Vagina (tissue), 2 donors: Measurements from ENCODE around the gene OTULIN.

ENCODE experiments used
- POLR2AphosphoS5 ChIP-seq, 2 donors: sonication (generic); formaldehyde crosslinking; IDR thresholded peaks; one replicate each; pipeline ENCODE4 v1.9.0; 2017; ENCODE audit warnings: antibody characterized with exemption in 2 of 2, mild to moderate bottlenecking in 2 of 2, low read depth in 1 of 2; ENCODE audit not compliant: insufficient read depth in 1 of 2
- TF ChIP-seq, protein P1 (sequence below), 3 experiments: fragments of 450-650 bp in 2 of 3; fragments of 200-600 bp in 1 of 3; sonication (generic) in 1 of 3; IDR thresholded peaks; one replicate each; pipeline ENCODE4 v1.5.1; 2017 to 2019; ENCODE audit warnings: antibody characterized with exemption in 3 of 3, mild to moderate bottlenecking in 2 of 3, moderate library complexity in 2 of 3

- TF ChIP-seq, protein P1, sequence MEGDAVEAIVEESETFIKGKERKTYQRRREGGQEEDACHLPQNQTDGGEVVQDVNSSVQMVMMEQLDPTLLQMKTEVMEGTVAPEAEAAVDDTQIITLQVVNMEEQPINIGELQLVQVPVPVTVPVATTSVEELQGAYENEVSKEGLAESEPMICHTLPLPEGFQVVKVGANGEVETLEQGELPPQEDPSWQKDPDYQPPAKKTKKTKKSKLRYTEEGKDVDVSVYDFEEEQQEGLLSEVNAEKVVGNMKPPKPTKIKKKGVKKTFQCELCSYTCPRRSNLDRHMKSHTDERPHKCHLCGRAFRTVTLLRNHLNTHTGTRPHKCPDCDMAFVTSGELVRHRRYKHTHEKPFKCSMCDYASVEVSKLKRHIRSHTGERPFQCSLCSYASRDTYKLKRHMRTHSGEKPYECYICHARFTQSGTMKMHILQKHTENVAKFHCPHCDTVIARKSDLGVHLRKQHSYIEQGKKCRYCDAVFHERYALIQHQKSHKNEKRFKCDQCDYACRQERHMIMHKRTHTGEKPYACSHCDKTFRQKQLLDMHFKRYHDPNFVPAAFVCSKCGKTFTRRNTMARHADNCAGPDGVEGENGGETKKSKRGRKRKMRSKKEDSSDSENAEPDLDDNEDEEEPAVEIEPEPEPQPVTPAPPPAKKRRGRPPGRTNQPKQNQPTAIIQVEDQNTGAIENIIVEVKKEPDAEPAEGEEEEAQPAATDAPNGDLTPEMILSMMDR (IDR thresholded peaks at IDR 0.05): no peak
- TF ChIP-seq POLR2AphosphoS5 (IDR thresholded peaks at IDR 0.05; ENCODE audit: insufficient read depth in 1 of 2, low read depth in 1 of 2): no peak
Observed at GRCh38 chr5:14738050-14738449, 73.5 kb downstream of the OTULIN start.
